ENCODE data around the gene GAL3ST2.
"Not testable (repeated sequence)": the region's sequence is repeated elsewhere in the genome, so short reads cannot be mapped to it uniquely, and the experiment has no call there.

Gene GAL3ST2

DNA sequence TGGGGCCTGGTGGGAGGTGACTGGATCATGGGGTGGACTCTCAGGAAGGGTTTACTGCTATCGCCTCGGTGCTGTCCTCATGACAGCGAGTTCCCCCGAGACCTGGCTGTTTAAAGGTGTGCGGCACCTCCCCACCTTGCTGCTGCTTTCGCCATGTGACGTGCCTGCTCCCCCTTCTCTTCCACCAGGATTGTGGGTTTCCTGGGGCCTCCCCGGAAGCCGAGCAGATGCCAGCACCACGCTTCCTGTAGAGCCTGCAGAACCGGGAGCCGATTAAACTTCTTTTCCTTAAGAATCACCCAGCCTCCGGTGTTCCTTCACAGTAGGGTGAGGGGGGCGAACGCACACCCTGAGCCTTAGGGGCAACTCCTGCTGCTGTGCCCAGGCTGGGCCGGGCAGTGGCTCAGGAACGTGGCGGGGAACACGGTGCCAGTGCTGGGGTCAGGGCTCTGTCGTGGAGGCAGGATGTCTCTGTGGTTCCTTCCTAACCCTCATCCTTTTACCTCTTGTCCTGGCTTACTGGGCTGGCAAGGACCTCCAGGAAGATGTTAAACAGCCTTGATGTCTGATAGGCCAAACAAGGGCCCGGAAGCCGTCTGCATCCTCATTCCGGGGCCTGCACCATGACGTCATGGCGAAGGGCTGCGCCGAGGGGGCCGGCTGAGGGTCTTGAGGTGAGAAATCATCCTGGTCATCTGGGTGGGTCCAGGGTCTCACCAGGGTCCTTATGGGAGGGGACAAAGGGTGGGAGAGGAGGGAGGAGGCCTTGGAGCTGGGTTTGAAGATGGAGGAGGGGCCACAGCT, 45.0 kb downstream of the GAL3ST2 start:
- no peaks in the 10 kb centered on the region for H3K4me1 ChIP-seq (ENCODE audit: control insufficient read depth, insufficient read depth, low read depth, low read length)
- no peak overlapping the region for H4K8ac ChIP-seq (ENCODE audit: low read length)
- H2AK5ac ChIP-seq (ENCODE audit: low read length, severe bottlenecking): no peak overlapping the region
- no peak overlapping the region for H3K18ac ChIP-seq (ENCODE audit: low read depth in 1 of 2, low read length in 2 of 2)
- H2BK12ac ChIP-seq (ENCODE audit: low read length in 2 of 2): no peak overlapping the region
- no peak overlapping the region for H3K23ac ChIP-seq (ENCODE audit: low read length in 2 of 2)
- WGBS: 92% methylated on average over 28 of the region's 28 CpGs
- H3K79me1 ChIP-seq (replicated peaks; ENCODE audit: low read length, poor library complexity, severe bottlenecking): no peaks in the 10 kb centered on the region
- peaks cover 22% of the 10 kb centered on the region for H3K9me3 ChIP-seq (ENCODE audit: control insufficient read depth, low read length)
- H4K91ac ChIP-seq (ENCODE audit: low read length): no peak overlapping the region
- no peak overlapping the region for H2BK120ac ChIP-seq (ENCODE audit: low read depth, low read length)
- H2BK15ac ChIP-seq (ENCODE audit: low read depth, poor library complexity, severe bottlenecking): no peak overlapping the region
- H3K4me3 ChIP-seq (ENCODE audit: insufficient read depth in 1 of 2, low read depth in 1 of 2, low read length in 2 of 2): no peak overlapping the region
- H3K4me2 ChIP-seq (ENCODE audit: low read length, poor library complexity, severe bottlenecking): no peak overlapping the region
- H2AFZ ChIP-seq (ENCODE audit: low read depth, low read length): no peak overlapping the region
- H3K36me3 ChIP-seq (ENCODE audit: control insufficient read depth in 1 of 2, insufficient read depth in 2 of 2, low read depth in 1 of 2, low read length in 2 of 2): no peaks in the 10 kb centered on the region
- no peak overlapping the region for H3K4ac ChIP-seq (ENCODE audit: low read depth in 1 of 2, low read length in 2 of 2)
- no peak overlapping the region for H2BK5ac ChIP-seq (ENCODE audit: low read depth, low read length, poor library complexity, severe bottlenecking)
- peaks cover 0 to 31% of the 10 kb centered on the region in 2 experiments for H3K27me3 ChIP-seq (ENCODE audit: control insufficient read depth in 1 of 2, insufficient read depth in 1 of 2, low read length in 2 of 2)
- H3K14ac ChIP-seq (ENCODE audit: low read length in 2 of 2): no peak overlapping the region
- DNase-seq: no peak
- H3K27ac ChIP-seq (ENCODE audit: low read length, poor library complexity, severe bottlenecking): no peak overlapping the region
- H3K9ac ChIP-seq (ENCODE audit: low read length): no peak overlapping the region

DNA sequence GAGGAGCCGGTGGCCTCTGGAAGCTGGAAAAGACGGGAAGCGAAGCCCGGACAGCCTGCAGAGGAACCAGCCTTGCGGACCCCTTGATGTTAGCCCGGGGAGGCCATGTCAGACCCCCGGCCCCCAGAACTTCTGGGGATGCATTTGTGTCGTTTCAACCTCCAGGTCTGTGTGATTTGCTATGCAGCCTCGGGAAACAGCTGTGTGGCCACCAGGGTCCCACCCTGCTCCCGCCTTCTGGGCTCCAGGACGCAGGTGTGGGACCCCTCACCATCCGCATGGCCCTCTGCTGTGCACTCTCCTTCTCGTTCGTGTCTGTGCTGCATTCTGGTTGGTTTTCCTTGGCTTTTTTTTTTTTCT, 45.6 kb downstream of the GAL3ST2 start:
- H2BK5ac ChIP-seq (ENCODE audit: low read depth, low read length, poor library complexity, severe bottlenecking): no peak overlapping the region
- no peak overlapping the region for H4K91ac ChIP-seq (ENCODE audit: low read length)
- H3K9me3 ChIP-seq (ENCODE audit: control insufficient read depth, low read length): peaks cover 28% of the 10 kb centered on the region
- no peak for DNase-seq
- whole genome bisulfite sequencing: 86% methylated on average over 14 of the region's 14 CpGs
- H3K9ac ChIP-seq (ENCODE audit: low read length): no peak overlapping the region
- H3K4me3 ChIP-seq (ENCODE audit: insufficient read depth in 1 of 2, low read depth in 1 of 2, low read length in 2 of 2): no peak overlapping the region
- no peak overlapping the region for H3K27ac ChIP-seq (ENCODE audit: low read length, poor library complexity, severe bottlenecking)
- H3K36me3 ChIP-seq (ENCODE audit: control insufficient read depth in 1 of 2, insufficient read depth in 2 of 2, low read depth in 1 of 2, low read length in 2 of 2): no peaks in the 10 kb centered on the region
- no peak overlapping the region for H2BK15ac ChIP-seq (ENCODE audit: low read depth, poor library complexity, severe bottlenecking)
- no peak overlapping the region for H3K18ac ChIP-seq (ENCODE audit: low read depth in 1 of 2, low read length in 2 of 2)
- H3K14ac ChIP-seq (ENCODE audit: low read length in 2 of 2): no peak overlapping the region
- H3K27me3 ChIP-seq (ENCODE audit: control insufficient read depth in 1 of 2, insufficient read depth in 1 of 2, low read length in 2 of 2): peaks cover 0 to 25% of the 10 kb centered on the region in 2 experiments
- H2BK12ac ChIP-seq (ENCODE audit: low read length in 2 of 2): no peak overlapping the region
- H3K4me2 ChIP-seq (ENCODE audit: low read length, poor library complexity, severe bottlenecking): no peak overlapping the region
- no peak overlapping the region for H4K8ac ChIP-seq (ENCODE audit: low read length)
- H3K4me1 ChIP-seq (ENCODE audit: control insufficient read depth, insufficient read depth, low read depth, low read length): no peaks in the 10 kb centered on the region
- H2BK120ac ChIP-seq (ENCODE audit: low read depth, low read length): no peak overlapping the region
- no peak overlapping the region for H3K23ac ChIP-seq (ENCODE audit: low read length in 2 of 2)
- H3K79me1 ChIP-seq (replicated peaks; ENCODE audit: low read length, poor library complexity, severe bottlenecking): no peaks in the 10 kb centered on the region
- H3K4ac ChIP-seq (ENCODE audit: low read depth in 1 of 2, low read length in 2 of 2): no peak overlapping the region
- no peak overlapping the region for H2AK5ac ChIP-seq (ENCODE audit: low read length, severe bottlenecking)
- H2AFZ ChIP-seq (ENCODE audit: low read depth, low read length): no peak overlapping the region

DNA sequence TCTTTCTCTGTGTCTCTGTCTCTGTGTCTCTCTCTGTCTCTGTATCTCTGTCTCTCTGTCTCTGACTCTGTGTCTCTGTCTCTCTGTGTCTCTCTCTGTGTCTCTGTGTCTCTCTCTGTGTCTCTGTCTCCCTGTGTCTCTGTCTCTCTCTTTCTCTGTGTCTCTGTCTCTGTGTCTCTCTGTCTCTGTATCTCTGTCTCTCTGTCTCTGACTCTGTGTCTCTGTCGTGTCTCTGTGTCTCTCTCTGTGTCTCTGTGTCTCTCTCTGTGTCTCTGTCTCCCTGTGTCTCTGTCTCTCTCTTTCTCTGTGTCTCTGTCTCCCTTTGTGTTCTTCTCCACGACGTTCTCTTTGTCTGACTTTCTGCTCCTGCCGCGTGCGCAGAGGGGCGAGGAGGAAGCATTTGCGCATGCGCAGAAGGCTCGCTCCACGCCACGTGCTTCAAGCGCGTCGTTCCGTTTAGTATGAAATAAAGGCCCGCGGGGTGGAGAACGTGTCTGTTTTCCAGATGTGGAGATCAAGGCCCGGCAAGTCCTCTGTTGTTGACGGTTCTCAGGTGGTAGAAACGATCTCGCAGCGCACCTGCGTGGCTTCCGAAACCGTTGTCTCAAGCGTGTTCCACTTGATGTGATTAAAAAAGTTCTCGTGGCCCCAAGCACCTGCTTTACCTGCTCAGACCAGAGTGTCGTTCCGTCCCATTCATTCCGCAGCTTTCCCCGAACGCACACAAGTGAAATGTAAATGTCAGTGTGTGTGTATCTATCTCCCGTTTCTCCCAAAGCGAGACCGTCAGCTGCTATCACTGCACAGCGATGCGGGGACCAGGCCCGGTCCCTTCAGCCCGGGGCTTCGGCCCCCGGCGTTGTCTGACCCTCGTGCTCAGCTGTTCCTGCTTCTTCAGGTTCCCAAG, 47.2 kb downstream of the GAL3ST2 start:
- H3K4me2 ChIP-seq (ENCODE audit: low read length, poor library complexity, severe bottlenecking); H4K8ac ChIP-seq (ENCODE audit: low read length); H3K18ac ChIP-seq (ENCODE audit: low read depth in 1 of 2, low read length in 2 of 2); H3K14ac ChIP-seq (ENCODE audit: low read length in 2 of 2); H2BK15ac ChIP-seq (ENCODE audit: low read depth, poor library complexity, severe bottlenecking); H3K27ac ChIP-seq (ENCODE audit: low read length, poor library complexity, severe bottlenecking); H2AK5ac ChIP-seq (ENCODE audit: low read length, severe bottlenecking); H2BK5ac ChIP-seq (ENCODE audit: low read depth, low read length, poor library complexity, severe bottlenecking); H3K4me1 ChIP-seq (ENCODE audit: control insufficient read depth, insufficient read depth, low read depth, low read length); H3K36me3 ChIP-seq (ENCODE audit: control insufficient read depth in 1 of 2, insufficient read depth in 2 of 2, low read depth in 1 of 2, low read length in 2 of 2); H3K23ac ChIP-seq (ENCODE audit: low read length in 2 of 2); H3K9ac ChIP-seq (ENCODE audit: low read length); H2BK12ac ChIP-seq (ENCODE audit: low read length in 2 of 2); DNase-seq; H2AFZ ChIP-seq (ENCODE audit: low read depth, low read length); H4K91ac ChIP-seq (ENCODE audit: low read length); H3K79me1 ChIP-seq (replicated peaks; ENCODE audit: low read length, poor library complexity, severe bottlenecking); H3K4ac ChIP-seq (ENCODE audit: low read depth in 1 of 2, low read length in 2 of 2); H2BK120ac ChIP-seq (ENCODE audit: low read depth, low read length); H3K4me3 ChIP-seq (ENCODE audit: insufficient read depth in 1 of 2, low read depth in 1 of 2, low read length in 2 of 2): not testable (repeated sequence)
- WGBS: 90% methylated on average over 45 of the region's 45 CpGs
- Histone ChIP-seq H3K9me3 (ENCODE audit: control insufficient read depth, low read length) (peaks cover 33% of the 10 kb centered on the region), H3K27me3 (ENCODE audit: control insufficient read depth in 1 of 2, insufficient read depth in 1 of 2, low read length in 2 of 2) (peaks cover 0 to 21% of the 10 kb centered on the region in 2 experiments)

DNA sequence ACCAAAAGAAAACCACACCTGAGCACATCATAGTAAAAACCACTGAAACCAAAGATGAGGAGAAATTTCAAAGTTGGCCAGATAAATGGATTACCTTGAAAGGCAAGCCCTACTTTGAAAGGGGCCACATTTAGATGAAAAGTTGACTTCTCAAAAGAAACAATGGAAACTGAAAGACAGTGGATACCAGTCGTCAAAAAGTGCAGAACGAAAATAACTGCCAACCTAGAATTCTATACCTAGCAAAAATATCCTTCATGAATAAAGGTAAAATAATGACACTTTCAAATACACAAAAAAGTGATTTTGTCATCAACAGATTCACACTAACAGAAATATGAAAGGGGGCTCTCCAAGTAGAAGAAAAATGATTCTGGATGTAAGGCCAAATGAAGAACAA, 50.8 kb downstream of the GAL3ST2 start:
- Histone ChIP-seq H3K4ac (ENCODE audit: low read depth in 1 of 2, low read length in 2 of 2) (no peak overlapping the region), H3K79me1 (replicated peaks; ENCODE audit: low read length, poor library complexity, severe bottlenecking) (no peaks in the 10 kb centered on the region), H3K18ac (ENCODE audit: low read depth in 1 of 2, low read length in 2 of 2) (no peak overlapping the region), H3K27ac (ENCODE audit: low read length, poor library complexity, severe bottlenecking) (no peak overlapping the region), H3K27me3 (ENCODE audit: control insufficient read depth in 1 of 2, insufficient read depth in 1 of 2, low read length in 2 of 2) (peaks cover 0 to 15% of the 10 kb centered on the region in 2 experiments), H3K14ac (ENCODE audit: low read length in 2 of 2) (no peak overlapping the region), H2BK15ac (ENCODE audit: low read depth, poor library complexity, severe bottlenecking) (no peak overlapping the region), H3K36me3 (ENCODE audit: control insufficient read depth in 1 of 2, insufficient read depth in 2 of 2, low read depth in 1 of 2, low read length in 2 of 2) (no peaks in the 10 kb centered on the region), H3K9ac (ENCODE audit: low read length) (no peak overlapping the region), H3K4me1 (ENCODE audit: control insufficient read depth, insufficient read depth, low read depth, low read length) (no peaks in the 10 kb centered on the region), H3K23ac (ENCODE audit: low read length in 2 of 2) (no peak overlapping the region), H2AFZ (ENCODE audit: low read depth, low read length) (no peak overlapping the region), H4K91ac (ENCODE audit: low read length) (no peak overlapping the region), H3K4me3 (ENCODE audit: insufficient read depth in 1 of 2, low read depth in 1 of 2, low read length in 2 of 2) (no peak overlapping the region), H2BK5ac (ENCODE audit: low read depth, low read length, poor library complexity, severe bottlenecking) (no peak overlapping the region), H2AK5ac (ENCODE audit: low read length, severe bottlenecking) (no peak overlapping the region), H2BK120ac (ENCODE audit: low read depth, low read length) (no peak overlapping the region), H2BK12ac (ENCODE audit: low read length in 2 of 2) (no peak overlapping the region), H3K9me3 (ENCODE audit: control insufficient read depth, low read length) (peaks cover 44% of the 10 kb centered on the region), H3K4me2 (ENCODE audit: low read length, poor library complexity, severe bottlenecking) (no peak overlapping the region), H4K8ac (ENCODE audit: low read length) (no peak overlapping the region)
- no CpG with 5 or more reads among the region's 2 CpGs for WGBS
- DNase-seq: no peak
